GM11168 (cell line): ENCODE measurements around the gene LAMA2.

Experiments
- in situ Hi-C: fragments of 300-500 bp; cut with MboI; formaldehyde crosslinking; loops from one replicate; pipeline ENCODE4 v1.12.0; 2022; ENCODE audit warnings: low sequenced_read_pairs; ENCODE audit not compliant: unreplicated experiment

The LAMA2 gene

DNA sequence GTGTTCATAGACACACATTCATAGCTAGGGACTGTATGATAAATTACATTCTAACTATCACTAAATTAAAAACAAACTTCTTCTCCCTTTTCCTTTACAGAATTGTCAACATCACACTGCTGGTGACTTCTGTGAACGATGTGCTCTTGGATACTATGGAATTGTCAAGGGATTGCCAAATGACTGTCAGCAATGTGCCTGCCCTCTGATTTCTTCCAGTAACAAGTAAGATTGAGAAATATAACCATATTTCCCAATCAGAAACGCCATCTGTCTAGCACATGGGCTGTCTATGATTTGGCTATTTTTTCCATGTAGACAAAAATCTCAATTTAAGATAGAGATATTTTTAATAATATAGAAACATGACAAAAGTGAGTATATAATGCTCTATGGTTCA is 459.3 kb downstream of the LAMA2 start:
- in situ Hi-C loops = no loop called here

DNA sequence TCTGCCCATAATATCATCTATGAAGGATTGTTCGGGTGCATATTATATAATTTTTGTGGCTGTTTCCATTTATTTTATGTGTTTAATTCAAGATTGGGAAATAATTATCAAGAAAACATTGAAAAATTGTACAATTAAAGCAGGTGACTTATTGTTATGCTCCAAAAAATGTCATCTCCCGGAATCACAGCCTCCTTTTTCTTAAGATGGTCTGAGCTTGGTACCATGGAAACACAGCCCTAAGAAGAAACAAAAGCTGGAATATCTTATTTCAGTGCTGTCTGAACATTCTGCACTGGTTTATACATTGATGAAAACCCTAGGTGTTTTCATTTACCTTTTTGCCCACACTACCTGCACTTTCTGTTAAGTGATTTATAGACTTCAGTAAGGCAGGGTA is 459.9 kb downstream of the LAMA2 start:
- in situ Hi-C loops = no loop called here

DNA sequence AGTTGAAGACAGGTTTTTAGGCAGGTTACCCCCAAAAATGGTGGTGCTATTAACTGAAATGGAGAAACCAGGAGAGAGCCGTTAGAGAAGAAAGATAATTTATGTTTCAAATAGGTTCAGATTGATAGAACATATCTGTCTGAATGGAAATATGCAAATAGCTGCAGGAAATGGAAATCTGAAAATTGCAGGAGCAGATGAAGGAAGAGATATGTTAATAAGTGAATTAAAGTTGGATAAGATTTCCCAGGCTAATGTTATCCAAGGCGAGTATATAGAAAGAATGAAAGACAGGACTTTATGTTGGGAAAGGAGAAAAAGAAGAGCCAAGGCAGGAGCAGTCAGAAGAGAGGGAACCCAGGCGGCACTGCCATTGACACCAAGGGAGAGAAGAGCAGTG is 461.4 kb downstream of the LAMA2 start:
- in situ Hi-C loops = no loop called here

DNA sequence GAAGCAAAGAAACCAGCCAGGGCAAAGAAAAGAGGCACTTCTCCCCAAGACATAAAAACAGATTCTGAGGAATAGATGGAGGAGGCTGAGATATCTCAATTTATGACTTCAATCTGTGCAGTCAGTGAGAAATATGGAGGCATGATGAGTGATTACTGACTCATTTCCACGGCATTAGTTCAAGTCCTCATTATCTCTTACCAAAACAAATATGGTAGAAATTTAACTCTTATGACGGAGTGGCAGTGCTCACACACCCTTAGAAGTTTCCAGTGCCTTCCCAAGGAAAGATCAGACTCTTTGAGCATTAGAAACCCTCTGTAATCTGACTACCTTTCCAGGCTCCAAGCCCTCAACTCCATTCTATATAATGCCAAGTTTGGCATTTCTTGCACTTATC is 463.0 kb downstream of the LAMA2 start:
- in situ Hi-C loops = no loop called here

DNA sequence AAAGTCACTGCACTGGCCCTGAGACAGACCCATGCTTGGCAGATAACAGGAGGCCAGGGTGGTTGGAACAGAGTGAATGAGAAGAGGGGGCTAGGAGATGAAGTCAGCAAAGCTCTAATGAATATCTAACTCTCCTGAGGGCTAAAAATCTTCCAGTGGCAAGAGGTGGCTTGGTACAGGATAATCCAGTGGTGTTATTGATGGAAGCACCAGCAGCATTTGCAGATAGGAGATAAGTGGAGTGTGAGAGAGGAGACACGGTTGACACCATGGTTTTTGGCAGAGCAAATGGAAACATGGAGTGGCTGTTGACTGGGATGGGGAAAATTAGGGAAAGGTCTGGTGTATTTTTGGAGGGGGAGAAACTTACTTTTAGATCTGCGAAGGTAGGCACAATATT is 464.0 kb downstream of the LAMA2 start:
- in situ Hi-C loops = no loop called here

DNA sequence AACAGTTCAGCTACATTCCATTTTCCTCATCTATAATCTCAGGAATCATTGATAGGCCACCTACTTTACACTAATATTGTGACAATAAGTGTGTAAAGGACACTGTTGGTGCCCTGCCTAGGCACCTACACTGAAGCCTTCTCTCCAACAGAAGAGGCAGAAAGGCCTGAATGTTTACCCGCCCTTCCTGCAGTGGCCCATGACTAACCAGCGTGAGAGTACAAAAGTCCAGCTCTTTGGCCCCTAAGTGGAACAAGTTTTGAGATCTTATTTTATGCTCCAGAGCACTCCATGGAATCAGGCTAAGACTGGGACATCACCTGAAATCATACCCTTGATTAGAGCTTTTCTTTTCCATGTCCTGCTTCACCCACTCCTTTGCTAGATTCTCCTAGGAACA is 467.3 kb downstream of the LAMA2 start:
- in situ Hi-C loops = no loop called here

DNA sequence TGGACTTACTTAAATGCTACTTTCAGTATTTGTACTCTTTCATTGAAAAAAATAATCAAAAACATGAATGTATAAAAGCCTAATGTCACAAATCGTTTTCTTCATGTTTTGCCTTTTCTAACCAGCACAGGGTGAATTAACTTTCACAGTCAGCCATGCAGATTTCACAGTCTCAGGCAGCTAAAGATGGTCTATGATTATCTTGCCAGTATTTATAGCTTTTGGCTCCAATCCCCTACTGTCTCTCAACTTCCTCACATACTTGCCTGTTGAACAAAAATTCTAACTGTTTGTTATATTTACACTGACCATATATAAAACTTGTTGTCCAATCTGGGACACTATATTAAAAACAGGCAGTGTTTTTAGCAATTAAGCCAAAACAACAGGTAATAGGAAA is 468.9 kb downstream of the LAMA2 start:
- in situ Hi-C loops = no loop called here

DNA sequence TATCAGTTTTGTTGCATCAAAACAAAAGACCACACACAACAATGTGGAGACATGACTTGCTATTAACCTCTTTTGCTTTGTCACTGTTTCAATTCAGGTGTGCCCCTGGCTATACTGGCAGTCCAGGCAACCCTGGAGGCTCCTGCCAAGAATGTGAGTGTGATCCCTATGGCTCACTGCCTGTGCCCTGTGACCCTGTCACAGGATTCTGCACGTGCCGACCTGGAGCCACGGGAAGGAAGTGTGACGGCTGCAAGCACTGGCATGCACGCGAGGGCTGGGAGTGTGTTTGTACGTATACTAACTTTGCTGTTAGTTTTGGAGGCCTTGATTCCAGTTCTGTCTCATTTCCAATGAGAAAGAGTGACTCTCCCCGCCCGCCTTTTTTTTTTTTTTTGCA is 470.1 kb downstream of the LAMA2 start:
- in situ Hi-C loops = no loop called here

DNA sequence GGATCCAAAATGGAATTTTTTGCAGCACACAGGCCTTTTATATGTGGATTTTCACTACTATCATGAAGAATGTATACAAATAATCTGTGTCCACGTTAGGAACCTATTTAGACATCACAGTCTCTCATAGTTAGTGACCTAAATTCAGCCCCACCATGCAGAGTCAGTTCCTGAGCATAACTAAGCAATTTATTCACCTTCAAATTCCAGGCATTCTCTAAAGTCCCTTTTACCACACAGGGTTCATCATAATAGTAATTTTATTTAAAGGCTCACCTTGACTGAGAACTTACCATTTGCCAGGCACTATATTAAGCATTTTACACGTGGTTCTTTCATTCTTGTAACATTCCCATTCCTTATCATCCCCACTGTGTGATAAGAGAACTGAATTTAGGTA is 473.2 kb downstream of the LAMA2 start:
- in situ Hi-C loops = no loop called here

DNA sequence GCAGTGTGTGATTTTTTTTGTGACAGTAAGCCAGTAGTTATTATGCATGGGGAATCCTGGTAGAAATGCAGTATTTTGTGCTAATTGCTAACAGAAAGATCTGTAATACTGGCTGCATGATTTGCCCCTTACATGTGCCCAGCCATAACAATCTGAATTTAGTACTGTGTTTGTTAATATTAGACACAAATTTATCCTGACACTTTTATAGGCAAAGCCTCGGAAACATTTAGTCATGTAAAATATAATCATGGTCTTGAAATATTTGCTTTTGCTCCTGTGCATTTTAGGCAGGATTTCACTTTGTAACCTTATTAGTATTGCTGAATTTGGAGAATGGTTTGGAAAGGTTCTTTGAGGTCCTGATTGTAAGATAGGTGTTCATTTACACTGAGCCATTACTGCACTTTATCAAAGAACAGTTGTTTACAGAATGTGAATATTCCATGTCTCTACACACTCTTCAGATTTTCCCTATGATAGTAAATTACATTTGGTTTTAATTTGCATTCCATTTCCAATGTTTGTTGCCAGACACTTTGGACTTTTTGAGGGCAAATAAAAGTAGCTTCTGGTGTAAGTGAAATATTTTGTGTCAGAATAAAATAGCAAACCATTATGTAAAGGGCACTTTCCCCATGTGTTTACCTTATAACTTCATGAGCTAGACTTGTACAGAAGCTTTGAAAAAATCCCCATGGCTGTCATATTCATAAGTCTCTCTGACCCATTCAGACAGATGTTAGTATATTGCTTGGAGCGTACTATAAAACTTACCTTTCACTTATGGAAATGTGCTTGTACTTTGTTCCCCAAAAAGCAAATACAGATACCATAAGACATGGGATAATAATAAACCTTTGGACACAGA is 477.1 kb downstream of the LAMA2 start:
- in situ Hi-C loops = no loop called here

DNA sequence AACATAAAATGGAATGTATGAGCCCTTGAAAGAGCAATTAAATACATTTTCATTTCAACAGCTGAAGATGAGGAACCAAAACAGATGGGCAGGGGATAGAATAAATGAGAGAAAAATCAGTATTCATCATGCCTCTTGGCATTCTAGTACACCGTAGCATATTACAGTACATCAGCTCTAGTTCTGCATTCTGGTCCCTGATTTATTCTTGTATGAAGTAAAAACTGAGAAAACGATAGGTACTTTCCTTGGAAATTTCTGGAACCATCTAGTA is 477.7 kb downstream of the LAMA2 start:
- in situ Hi-C loops = no loop called here

DNA sequence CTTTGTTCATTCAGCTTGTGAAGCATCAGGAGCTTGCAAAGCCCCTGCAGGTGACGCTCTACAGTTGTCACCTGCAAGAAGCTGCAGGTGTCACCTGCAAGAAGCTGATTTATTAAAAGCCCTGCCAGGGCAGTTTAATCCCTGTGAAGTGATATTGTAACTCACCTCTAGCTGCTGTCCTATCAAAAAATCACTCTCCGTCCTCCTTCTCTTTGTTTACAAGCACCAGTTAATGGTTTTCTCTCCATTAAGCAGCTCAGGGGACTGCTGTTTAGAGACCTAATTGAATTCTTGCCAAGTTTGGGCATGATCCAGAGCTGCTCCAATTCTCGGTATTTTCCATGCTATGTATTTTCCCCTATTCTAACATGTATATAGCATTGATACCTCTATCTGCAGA is 481.1 kb downstream of the LAMA2 start:
- in situ Hi-C loops = no loop called here

DNA sequence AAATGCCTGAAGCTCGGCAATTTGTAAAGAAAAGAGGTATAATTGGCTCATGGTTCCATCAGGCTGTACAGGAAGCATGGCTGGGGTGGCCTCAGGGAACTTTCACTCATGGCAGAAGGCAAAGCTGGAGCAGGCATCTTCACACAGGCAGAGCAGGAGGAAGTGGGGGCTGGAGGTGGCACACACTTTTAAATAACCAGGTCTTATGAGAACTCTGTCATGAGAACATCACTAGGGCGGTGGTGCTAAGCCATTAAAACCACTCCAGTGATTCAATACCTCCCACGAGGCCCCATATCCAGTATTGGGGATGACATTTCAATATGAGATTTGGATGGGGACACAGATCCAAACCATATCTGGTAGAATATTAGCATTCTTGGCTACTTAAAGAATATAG is 481.8 kb downstream of the LAMA2 start:
- in situ Hi-C loops = no loop called here

DNA sequence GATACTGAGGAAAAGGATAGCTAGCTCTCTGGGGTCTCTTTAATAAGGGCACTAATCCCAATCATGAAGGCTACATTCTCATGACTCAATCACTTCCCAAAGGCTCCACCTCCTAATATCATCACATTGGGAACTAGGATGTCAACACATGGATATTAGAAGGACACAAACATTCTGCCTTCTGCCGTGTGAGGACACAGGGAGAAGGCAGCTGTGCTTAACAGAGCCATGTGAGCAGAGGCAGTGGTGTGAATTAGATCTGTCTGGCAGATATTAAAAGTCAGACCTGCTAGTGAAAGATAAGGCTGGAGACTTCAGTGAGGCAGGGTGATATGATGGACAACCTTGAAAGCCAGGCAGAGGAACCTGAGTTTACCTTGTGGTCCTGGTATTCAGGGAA is 485.1 kb downstream of the LAMA2 start:
- in situ Hi-C loops = no loop called here

DNA sequence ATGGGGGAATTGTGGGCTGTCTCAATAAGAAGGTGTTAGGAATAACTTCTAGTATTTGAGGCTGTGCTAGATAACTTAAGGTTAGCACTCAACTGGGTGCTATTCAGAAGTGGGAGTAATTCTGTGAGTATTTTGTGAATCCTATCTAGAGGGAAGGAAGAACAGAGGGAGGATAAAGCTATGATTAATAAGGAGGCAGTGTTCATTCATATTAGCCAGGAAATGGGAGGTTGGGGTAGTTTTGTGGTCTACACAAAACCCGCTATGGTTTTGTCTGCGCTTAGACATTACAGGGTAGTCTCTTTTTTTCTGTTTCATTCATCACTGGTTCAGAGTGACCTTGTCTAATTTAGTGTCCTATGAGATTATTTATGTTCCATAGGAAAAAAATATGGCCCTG is 486.0 kb downstream of the LAMA2 start:
- in situ Hi-C loops = no loop called here

DNA sequence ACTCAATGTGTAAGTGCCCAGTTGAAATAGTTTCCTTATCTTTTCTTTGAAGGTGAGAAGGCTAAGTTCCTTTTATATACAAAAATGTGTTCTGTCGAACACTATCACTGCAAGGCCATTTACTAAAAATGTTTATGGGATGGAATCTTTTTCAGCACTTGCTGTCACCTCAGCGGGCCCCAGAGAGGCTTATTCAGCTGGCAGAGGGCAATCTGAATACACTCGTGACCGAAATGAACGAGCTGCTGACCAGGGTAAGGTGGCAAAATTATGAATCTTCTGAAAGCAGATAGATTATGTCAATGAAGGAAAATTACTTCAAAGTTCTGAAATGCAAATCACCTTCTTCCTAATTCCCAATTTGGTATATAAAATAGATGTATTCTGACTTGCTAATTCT is 486.8 kb downstream of the LAMA2 start:
- in situ Hi-C loops = no loop called here

DNA sequence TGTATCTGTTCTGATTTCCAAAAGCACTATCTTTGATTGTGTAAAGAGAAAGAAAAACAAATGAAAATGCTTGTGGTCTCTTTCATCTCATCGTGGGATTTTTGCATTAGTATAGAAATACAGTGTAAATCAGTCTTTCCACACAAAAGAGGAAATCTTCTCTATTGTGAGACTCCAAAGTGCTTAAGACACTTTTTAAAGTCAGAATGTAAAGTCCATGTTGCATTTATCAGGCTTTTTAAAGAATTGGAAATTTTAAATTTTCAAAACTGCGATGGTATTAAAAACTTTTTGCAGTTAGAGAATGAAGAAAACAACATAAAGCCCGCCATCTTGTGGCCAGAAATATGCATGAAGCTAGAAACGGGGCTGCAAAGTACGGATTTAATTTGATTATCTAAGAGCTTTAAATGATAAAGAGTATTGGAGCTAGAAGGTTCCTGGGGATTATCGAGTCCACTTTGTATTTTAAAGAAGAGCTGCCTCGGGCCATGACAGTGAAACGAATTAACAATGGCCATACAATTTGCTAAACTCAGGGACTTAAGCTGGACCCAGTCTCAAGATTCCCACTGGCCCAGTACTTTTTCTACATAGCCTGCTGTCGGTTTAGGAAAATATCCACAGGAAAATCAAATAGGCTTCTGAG is 487.5 kb downstream of the LAMA2 start:
- in situ Hi-C loops = no loop called here

DNA sequence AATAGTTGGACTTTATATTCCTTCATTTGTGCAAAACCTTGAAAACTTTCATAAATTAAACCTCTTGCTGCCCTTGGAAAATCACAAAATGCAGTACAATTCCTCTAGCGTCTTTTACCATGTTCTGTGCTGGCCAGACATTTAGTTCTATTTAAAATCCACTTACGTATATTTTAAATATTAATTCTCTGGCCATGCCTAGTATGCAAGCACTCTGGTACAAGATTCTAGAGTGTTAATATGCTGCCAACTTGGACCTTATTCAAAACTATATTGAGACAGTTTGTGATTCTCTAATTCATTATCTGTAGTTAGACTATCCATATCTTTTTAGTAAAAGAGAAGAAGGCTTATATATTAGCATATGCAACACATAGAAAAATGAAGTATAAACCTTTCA is 498.9 kb downstream of the LAMA2 start:
- in situ Hi-C loops = no loop called here

DNA sequence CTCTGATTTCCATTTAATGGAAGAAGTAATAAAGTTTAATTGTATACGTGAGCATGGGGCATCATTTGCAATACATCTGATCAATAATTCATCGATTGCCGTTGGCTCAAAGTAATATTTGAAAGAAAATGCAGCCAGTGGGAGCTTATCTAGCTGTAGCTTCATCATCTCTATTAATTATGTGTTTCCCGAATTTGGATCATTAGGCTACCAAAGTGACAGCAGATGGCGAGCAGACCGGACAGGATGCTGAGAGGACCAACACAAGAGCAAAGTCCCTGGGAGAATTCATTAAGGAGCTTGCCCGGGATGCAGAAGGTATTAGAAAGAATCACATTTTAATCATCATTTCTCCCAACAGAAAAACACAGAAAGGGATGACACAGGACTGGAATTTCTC is 500.0 kb downstream of the LAMA2 start:
- in situ Hi-C loops = no loop called here

DNA sequence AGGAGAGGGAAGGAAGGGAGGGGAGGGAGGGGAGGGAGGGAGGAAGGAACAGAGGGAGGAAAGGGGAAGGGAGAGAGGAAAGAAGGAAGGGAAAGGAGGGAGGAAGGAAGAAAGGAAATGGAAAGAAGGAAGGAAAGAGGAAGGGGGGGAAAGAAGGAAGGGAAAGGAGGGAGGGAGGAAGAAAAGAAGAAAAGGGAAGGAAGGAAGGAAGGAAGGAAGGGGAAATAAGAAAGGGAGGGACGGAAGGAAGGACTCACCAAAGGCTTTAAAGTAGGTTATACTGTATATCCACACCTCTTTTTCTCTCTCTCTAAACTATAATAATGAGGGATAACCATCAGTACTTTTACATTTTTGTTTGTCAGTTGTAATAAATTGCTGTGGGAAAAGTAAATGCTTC is 502.2 kb downstream of the LAMA2 start:
- in situ Hi-C loops = no loop called here

DNA sequence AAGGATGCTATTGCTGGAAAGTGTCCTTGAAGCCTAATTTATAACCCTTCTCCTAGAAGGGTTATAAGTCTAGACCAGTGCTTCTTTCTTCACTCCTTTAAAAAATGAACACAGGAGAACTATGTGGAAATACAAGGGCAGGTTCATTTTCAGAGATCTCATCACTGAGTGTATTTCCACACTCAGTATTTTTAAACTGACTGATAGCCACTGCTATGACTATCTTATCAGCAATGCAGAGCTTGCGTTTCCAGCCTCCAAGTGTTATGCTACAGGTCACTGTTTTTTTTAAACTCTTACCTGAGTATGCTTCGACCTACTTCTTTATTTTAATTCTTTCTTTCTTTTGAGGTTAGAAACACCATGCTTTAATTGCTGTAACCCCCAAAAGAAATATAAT is 508.0 kb downstream of the LAMA2 start:
- in situ Hi-C loops = no loop called here

DNA sequence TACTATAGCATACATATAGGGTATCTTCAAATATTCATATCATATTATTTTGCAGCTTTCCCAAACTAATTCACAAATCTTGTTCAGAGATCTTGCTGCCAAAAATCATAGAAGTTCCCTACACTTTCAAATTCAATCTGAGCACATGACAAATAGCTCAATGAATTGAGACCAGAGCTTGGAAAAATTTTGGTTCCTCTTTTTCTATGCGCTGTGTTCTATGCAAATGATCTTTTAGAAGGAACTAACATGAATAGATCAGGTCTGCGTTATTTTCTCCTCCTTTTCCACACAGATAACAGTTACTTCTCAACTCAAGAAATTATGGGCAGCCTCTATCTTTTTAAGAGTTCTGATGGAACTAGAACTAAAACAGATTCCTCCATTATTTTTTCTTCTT is 510.7 kb downstream of the LAMA2 start:
- in situ Hi-C loops = no loop called here
